Activated T-helper 9 cell treated with anti-CD3 and anti-CD28 coated beads, Interleukin-2, amount 50 U/mL, for 16 hours (primary cell): Measurements from ENCODE around the gene ABCA7.

ENCODE experiments used
- DNase-seq: peaks from one replicate; pipeline ENCODE4 v3.0.0-alpha.2; 2020; ENCODE audit warnings: low read depth

Gene ABCA7

DNA sequence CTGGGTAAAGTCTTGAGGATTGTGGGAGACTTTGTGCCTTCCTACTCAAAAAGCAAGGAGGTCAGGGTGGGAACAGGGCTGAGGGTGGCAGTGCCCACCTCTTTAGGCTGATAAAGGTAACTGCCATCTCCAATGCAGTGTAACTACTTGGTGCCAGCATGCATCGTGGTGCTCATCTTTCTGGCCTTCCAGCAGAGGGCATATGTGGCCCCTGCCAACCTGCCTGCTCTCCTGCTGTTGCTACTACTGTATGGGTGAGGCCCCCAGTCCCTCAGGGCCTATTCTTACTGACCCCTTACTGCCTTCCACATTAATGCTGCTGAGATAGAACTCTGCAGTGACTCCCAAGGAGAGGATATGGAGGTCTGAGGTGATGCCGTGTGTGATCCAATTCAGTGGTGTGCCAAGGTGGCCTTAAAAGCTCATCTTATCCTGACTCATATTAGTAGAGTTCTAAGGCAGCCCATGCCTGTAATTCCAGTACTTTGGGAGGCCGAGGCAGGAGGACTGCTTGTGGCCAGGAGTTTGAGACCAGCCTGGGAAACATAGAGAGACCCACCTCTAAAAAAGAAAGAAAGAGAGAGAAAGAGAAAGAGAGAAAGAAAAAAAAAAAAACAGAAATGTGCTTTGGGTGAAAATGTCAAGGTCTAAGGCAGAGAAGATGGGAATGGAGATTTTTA is 17.4 kb downstream of the ABCA7 start:
- DNase-seq, result no peak

DNA sequence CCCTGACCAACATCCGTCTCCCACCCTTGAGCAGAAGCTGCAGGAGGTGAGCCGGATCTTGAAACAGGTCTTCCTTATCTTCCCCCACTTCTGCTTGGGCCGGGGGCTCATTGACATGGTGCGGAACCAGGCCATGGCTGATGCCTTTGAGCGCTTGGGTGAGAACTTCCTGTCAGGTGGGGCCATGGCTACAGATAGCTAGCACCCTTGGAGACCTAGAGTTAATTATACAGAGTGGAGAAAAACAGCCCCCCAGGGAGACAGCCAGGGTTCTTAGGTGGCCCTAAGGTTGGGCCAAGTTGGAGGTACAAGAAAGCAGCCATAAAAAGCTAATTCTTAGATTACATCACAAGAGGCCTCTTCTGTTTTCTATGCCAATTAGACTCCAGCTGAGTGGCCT is 18.2 kb downstream of the ABCA7 start:
- DNase-seq, result no peak

DNA sequence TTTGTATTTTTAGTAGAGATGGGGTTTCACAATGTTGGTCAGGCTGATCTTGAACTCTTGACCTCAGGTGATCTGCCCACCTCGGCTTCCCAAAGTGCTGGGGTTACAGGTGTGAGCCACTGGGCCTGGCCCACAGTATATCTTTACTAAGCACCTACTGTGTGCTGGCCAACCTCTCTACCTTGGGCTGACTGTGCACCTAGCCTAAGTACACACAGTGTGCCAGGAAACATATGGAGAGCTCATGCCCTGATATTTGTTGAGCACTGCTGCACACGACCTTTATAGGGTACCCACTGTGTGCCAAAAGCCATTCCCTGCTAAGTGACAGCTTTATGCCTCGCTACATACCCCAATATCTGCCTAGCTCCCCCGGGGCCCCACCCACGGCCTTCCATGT is 20.8 kb downstream of the ABCA7 start:
- no peak for DNase-seq

DNA sequence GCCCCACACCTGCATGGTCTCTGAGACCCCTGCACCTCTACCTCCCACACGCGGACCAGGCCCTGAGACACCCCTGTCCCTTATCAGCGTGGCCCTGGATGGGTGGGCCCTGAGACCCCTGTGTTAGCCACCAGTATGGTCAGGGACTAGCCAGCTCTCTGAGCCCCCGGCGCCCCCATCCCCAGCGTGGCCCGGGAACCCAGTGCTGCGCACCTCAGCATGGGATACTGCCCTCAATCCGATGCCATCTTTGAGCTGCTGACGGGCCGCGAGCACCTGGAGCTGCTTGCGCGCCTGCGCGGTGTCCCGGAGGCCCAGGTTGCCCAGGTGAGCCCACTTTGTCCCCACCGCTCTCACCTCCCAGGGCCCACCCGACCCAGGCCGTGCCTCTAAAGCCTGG is 22.1 kb downstream of the ABCA7 start:
- no peak for DNase-seq

DNA sequence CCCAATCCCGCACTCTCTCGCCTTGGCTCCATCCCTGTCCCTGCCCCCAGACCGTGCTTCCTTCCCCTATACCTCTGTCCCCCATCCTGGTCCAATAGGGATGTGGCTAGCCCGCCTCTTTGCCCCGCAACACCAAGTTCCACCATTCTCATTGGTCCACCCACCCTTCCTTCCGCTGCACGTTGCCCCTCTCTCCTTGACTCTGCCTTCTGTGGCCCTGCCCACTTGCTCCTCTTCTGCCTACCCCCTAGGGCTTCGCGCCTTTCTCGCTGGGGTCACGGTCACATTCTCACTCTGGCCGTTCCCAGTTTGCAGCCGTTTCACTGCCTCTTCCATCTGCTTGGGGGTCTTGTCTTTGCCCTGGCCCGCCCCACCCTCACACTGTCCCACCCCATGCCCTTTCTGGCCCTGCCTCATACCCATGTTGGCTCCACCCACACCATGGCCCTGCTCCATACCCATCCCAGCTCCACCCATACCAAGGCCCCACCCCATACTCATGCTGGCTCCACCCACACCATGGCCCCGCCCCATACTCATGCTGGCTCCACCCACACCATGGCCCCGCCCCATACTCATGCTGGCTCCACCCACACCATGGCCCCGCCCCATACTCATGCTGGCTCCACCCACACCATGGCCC is 22.6 kb downstream of the ABCA7 start:
- no peak for DNase-seq

DNA sequence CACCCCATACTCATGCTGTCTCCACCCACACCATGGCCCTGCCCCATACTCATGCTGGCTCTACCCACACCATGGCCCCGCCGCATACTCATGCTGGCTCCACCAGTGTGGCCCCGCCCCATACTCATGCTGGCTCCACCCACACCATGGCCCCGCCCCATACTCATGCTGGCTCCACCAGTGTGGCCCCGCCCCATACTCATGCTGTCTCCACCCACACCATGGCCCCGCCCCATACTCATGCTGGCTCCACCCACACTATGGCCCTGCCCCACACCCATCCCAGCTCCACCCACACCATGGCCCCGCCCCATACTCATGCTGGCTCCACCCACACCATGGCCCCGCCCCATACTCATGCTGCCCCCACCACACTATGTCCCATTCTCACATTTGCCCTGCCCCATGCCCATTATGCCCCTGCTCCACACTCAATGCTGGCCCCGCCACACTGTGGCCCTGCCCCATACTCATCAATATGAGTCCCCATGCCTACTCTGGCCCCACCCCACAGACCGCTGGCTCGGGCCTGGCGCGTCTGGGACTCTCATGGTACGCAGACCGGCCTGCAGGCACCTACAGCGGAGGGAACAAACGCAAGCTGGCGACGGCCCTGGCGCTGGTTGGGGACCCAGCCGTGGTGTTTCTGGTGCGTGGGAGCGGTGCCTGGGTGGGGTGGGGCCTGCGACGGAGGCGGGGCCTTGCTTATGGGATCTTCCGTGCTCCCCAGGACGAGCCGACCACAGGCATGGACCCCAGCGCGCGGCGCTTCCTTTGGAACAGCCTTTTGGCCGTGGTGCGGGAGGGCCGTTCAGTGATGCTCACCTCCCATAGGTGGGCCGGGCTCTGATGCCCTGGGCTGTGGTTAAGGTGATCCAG is 23.4 kb downstream of the ABCA7 start:
- no peak for DNase-seq

DNA sequence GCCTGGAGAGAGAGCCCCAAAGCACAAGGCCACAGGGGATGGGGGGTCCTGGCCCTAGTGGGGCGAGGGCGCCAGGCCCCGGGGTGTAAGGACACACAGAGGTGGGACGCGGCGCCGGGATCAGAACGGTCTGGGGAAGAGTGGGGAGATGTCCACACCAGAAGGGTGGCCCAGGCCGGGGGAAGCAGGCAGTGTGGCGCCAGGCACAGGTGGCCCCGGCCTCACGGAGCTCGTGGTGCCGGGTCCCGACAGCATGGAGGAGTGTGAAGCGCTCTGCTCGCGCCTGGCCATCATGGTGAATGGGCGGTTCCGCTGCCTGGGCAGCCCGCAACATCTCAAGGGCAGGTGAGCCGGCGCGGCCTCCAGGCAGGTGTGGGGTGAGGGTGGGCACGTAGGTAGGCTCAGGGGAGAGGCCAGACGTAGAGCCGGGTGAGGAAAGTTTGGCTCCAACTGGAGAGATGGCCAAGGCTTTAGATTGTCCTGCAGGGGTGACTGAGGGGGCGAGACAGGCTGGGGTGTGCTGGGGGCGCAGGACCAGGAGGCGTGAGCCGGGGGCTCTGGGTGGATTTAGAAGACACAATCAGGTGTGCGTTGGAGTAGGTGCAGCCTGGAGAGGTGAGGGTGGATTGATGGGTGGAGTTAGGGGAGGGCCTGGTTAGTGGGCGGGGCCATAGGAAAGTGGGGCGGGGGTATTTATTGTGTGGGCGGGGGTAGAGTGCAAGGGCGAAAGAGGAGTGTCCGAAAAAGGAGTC is 24.2 kb downstream of the ABCA7 start:
- DNase-seq, result no peak

DNA sequence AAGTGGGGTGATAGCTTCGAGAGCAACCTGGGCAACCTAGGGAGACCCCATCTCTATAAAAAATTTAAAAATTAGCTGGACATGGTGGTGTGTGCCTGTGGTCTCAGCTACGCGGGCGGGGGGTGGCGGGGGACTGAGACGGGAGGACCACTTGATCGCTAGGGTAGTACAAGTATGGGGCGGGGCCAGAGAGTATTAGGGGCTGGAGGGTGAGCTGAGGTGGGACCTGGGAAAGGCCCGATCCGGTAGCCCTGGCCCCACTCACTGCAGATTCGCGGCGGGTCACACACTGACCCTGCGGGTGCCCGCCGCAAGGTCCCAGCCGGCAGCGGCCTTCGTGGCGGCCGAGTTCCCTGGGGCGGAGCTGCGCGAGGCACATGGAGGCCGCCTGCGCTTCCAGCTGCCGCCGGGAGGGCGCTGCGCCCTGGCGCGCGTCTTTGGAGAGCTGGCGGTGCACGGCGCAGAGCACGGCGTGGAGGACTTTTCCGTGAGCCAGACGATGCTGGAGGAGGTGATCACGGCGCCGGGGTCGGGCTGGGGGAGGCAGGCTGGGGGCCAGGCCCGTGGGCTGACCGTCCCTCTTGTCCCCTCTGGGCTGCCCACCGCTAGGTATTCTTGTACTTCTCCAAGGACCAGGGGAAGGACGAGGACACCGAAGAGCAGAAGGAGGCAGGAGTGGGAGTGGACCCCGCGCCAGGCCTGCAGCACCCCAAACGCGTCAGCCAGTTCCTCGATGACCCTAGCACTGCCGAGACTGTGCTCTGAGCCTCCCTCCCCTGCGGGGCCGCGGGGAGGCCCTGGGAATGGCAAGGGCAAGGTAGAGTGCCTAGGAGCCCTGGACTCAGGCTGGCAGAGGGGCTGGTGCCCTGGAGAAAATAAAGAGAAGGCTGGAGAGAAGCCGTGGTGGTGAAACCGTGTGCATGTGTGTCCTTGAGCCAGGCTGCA is 25.0 kb downstream of the ABCA7 start:
- DNase-seq, result peak; percentile 68

DNA sequence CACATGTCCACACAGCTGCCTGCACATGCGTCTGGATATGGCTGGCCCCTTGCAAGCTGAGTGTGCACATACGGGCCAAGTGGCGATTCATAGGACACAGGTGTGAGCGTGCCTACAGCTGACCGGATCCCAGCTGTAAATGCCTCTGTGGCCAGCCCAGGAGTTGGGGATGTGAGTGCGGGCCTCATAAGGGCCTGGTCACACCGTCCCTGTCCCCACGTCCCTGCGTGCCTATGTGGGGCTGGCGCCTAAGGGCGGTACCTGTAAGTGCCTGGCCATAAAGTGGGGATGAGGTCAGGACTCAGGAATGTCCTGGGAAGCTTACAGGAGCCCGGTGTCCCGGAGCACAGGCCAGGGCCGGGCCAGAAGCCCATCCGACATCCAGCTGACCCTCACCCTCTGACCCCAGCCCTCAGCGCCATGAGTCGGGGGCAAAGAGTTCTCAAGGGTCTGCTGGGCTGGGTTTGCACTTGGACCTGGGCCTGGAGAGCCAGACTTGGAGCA is 25.8 kb downstream of the ABCA7 start:
- no peak for DNase-seq

DNA sequence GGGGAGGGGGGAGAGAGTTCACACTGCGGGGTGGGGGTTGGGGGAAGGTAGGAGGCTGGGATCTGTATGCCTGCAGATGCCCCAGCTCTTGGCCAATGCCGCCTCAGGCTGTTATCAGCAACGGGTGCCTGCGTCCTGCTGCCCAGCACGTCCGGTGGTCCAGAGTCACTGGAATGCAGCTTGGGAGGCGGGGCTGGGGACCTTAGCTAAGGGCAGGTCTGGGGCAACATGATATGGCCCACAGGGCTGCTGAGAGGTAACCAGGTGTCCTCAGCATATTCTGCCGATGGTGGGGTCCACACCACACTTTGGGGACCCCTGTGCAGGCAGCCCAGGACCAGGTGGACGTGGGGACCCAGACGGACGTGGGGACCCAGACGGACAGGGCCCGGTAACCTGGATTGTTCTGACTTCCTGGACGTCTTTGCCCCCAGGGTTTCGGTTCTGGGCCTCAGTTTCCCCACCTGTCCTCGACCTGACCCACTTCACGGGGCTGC is 26.4 kb downstream of the ABCA7 start:
- no peak for DNase-seq

DNA sequence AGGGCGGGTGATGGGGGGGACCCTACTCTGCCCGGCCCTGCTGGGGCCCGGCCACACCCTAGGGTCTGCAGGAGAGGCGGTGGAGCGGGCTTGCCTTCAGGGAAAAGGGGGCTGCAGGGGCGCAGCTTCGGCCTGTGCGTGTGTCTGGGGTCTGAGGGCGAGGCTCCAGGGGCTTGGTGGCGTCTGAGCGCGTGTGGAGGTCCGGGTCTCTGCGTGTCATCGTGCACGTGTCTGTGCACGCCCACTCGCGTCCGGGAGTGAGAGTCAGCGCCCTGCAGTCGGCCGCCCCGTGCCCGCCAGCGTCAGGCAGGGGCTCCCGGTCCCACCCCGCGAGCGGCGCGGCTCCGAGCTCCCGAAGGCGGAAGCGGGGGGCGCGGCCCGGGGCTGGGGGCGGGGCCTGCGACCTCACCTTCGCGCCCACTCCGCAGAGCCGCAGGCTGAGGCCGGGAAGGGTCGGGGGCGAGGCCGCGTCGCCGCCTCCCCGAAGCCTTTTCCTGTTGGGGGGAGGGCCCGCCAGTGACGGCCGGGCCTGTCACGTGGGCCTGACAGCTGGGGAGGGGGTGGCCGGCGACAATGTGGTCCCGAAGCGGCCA is 26.9 kb downstream of the ABCA7 start, which contains the start of gene ARHGAP45:
ARHGAP45 (plus strand) TSS at position 420 of the 593 bp plus-strand sequence. CDS start 239 bp downstream, outside the sequence.
- DNase-seq, result peak; percentile 78

DNA sequence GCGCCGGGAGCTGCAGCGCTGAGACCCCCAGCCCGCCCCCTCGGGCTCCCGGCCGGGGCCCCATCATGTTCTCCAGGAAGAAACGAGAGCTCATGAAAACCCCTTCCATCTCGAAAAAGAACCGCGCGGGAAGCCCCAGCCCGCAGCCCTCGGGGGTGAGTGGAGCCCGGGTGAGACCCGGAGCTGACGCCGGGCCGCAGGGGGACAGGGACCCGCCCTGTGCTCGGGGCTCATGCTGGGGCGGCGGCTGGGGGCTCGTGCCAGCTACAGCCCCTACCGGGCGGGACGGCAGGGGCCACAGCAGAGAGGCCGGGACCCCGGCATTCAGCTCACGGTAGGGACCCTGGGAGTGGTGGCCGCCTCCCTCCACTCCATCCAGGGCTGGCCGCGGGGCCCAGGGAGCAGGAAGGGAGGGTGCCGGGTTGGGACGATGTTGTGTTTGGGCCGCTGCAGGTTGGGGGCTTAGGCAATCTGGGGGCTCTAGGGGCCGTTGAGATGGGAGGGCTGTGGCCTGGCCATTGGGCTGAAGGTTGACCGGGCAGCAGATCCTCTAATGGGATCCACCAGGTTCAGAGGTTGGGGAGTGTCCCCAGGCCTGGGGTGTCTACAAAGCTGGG is 27.5 kb downstream of the ABCA7 start:
- peak; percentile 66 for DNase-seq

DNA sequence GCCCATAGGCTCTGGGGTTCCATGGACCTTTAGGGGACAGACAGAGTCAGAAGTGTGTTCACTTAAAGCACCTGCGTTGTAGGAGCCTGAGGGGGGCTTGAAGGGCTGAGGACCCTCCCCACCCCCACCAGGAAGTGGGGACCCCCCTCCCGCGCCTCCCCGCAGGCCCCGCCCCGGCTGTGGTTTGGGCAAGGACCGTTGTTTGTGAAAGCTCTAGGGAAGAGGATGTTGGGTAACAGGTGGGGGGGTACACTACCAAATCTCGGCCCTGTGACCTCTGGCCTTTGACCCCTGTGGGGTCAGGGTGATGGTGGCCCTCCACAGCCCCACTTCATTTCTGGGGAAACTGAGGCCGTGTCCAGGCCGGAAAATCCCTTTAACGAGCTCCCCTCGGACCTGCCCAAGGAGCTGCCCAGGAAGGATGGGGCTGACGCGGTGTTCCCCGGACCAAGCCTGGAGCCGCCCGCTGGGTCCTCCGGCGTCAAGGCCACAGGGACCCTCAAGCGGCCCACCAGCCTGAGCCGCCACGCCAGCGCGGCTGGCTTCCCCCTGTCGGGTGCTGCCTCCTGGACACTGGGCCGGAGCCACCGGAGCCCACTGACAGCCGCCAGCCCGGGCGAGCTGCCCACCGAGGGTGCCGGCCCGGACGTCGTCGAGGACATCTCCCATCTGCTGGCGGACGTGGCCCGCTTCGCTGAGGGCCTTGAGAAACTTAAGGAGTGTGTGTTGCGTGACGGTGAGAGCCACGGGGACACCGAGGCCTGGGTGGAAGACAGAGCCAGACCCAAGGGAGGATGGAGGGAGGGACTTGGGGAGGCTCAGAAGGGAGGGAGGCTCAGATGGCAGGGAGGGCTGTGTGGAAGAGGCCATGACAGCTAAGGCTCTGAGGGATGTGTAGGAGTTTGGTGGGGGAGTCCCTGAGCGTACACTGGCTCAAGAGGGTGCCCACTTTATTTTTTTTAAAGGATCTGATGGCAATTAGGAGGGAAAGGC is 28.4 kb downstream of the ABCA7 start:
- DNase-seq, result no peak

DNA sequence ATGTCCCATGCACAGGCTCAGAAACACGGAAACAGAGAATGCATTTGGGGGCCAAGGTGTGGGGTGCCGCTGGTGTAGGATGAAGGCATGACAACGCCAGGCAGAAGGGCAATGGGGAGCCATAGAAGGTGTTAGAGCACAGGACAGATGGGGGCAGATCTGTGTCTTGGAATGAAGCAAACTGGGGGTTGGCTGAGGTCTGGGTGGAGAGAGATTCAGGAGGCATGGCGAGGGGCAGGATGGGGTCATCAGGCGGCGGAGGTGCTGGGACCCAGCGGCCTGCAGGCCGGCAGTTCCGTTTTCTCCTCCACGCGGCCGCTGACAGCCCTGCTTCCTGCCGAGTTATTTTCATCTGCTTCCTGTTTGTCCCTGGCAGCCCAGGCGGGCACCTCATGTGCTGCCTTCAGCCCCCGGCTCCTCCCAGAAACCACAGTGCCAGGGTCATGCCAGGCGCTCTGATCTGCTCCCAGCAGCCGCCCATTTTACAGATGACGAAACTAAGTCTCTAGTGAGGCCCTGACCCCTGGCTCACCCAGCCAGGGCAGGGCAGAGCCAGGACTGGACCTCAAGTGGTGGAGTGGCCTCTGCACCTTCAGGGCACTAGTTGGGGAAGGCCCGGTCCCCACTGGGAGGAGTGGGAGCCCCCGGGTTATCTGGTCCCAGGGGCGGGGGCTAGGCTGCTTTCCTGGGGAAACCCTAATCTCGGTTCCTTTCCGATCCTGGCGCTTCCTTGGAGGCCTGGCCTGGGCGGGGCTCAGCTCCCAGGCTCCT is 29.3 kb downstream of the ABCA7 start:
- no peak for DNase-seq

DNA sequence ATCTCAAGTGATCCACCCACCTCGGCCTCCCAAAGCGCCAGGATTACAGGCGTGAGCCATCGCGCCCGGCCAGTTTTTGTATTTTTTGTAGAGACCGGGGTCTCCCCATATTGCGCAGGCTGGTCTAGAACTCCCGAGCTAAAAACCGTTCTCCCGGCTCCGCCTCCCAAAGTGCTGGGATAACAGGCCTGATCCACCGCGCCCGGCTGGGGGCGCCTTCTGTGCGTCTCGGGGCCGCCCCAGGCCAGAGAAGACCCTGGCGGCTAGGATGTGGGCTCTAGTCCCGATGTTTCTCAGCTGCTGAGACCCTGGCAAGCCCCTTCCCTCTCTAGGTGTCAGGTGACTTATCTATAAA is 30.6 kb downstream of the ABCA7 start:
- no peak for DNase-seq

DNA sequence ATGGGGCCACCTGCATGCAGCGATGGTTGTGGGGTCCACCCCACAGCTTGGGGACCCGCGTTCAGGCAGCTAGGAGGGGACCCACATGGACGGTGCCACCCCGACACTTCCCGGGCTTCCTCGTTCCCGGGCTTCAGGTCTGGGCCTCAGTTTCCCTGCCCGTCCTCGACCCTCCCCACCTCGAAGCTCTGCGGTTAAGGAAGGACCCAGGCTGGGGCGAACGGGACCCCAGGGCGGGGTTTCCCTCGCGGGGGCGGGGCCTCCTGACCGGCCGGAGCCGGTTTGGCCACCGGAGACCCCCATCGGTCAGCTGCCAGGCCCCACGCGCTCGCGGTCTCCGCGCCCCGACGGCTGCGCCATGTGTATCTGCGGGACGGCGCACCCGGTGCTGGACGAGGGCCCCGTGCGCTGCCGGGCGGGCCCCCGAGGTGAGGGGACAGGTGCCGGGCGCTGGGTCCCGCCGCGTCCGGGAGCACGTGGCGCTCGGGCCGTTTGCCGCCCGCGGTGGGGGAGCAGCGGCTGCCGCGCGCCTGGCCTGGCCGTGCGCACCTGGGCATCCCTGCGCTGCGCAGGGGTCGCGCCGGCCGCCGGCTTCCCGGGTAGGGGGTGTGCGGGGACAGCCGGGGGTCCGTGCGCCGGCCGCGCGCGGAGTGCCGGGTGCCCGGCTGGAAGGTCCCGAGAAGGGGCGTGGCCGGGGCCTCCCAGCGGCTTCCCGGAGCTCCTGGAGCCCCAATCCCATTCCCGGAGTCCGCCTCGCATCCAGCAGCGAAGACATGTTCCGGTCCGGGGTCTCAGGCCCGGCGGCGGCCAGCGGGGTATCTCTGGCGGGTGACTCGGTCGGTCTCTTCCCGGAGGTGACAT is 31.3 kb downstream of the ABCA7 start:
- no peak for DNase-seq
